ENCODE data around the gene AKT3. TPM values are rescaled to one million over a fixed set of nuclear protein-coding genes. Genes with fewer than 3 reads are reported as not detected.

AKT3 gene
- total and polyA plus RNA-seq, 2 experiments from 2014 or later = 3.5 to 13.0 TPM

- Histone ChIP-seq H3K27me3 (no peaks in the 10 kb centered on the region), H3K36me3 (replicated peaks; ENCODE audit: insufficient read depth, low read depth) (no peaks in the 10 kb centered on the region), H3K9me3 (ENCODE audit: low read depth) (no peaks in the 10 kb centered on the region), H3K9me2 (replicated peaks; ENCODE audit: insufficient read depth) (no peaks in the 10 kb centered on the region), H3K79me2 (no peaks in the 10 kb centered on the region), H4K20me1 (ENCODE audit: insufficient read depth, poor library complexity, severe bottlenecking) (no peaks in the 10 kb centered on the region), H2AFZ (no peak overlapping the region), H3K4me2 (no peak overlapping the region), H3K4me1 (ENCODE audit: insufficient read depth) (no peaks in the 10 kb centered on the region), H3K4me3 (no peak overlapping the region), H3K27ac (no peak overlapping the region)
- no peak for DNase-seq (ENCODE audit: low spot score)
- TF ChIP-seq EZH2 (IDR thresholded peaks at IDR 0.05; ENCODE audit: borderline replicate concordance) = no peak
- no peak for TF ChIP-seq EZH2phosphoT487 (IDR thresholded peaks at IDR 0.05; ENCODE audit: low read depth, severe bottlenecking, unreplicated experiment)
- no peak for TF ChIP-seq CTCF (IDR thresholded peaks at IDR 0.05; ENCODE audit: poor library complexity)
Measured at GRCh38 chr1:243441601-243442000, 408.4 kb downstream of the AKT3 start.

DNA sequence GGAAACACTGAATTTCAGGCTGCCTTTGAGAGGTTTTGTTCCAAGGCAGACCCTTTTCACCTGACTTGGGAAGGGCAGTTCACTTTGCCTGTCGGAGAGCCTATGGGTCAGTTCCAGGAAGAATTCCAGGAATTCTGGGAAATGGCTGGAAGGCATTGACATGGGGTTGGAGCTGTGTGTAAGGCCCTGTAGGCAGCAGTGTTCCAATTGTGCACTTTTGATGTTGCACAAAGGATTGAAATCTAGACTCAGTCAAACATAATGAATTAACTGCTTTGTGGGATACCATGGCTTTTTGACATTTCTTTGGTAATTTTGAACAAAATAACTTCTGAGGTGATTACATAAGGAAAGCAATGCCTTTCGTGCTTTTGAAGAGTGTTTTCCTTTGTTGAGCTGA, 409.6 kb downstream of the AKT3 start:
- Histone ChIP-seq H2AFZ (no peak overlapping the region), H3K4me2 (no peak overlapping the region), H4K20me1 (ENCODE audit: insufficient read depth, poor library complexity, severe bottlenecking) (no peaks in the 10 kb centered on the region), H3K27me3 (no peaks in the 10 kb centered on the region), H3K9me2 (replicated peaks; ENCODE audit: insufficient read depth) (no peaks in the 10 kb centered on the region), H3K79me2 (no peaks in the 10 kb centered on the region), H3K36me3 (replicated peaks; ENCODE audit: insufficient read depth, low read depth) (no peaks in the 10 kb centered on the region), H3K4me3 (no peak overlapping the region), H3K27ac (no peak overlapping the region), H3K4me1 (ENCODE audit: insufficient read depth) (no peaks in the 10 kb centered on the region), H3K9me3 (ENCODE audit: low read depth) (no peaks in the 10 kb centered on the region)
- TF ChIP-seq CTCF (IDR thresholded peaks at IDR 0.05; ENCODE audit: poor library complexity) (no peak), EZH2 (IDR thresholded peaks at IDR 0.05; ENCODE audit: borderline replicate concordance) (no peak), EZH2phosphoT487 (IDR thresholded peaks at IDR 0.05; ENCODE audit: low read depth, severe bottlenecking, unreplicated experiment) (no peak)
- WGBS (ENCODE audit: low lambda C conversion rate, missing lambda C conversion rate) = 82% methylated on average over 2 of the region's 2 CpGs
- no peak for DNase-seq (ENCODE audit: low spot score)

DNA sequence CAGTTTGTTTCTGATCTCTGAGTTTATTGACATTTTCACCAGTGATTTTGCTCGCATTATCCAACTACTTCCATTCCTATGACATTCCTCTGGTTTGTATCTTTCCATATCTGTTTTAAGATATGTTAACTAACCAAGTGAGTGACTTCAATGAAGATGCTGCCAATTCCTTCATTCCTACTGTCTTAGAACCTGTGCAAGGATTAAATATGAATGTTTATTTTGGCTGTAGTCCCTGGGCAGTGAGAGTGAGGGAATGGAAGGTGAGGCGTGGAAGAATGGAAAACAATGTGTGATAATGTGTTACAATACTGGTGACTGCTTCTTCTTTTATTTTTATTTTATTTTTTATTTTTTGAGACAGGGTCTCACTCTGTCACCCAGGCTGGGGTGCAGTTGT, 411.2 kb downstream of the AKT3 start:
- Histone ChIP-seq H4K20me1 (ENCODE audit: insufficient read depth, poor library complexity, severe bottlenecking) (no peaks in the 10 kb centered on the region), H3K9me3 (ENCODE audit: low read depth) (no peaks in the 10 kb centered on the region), H3K79me2 (no peaks in the 10 kb centered on the region), H3K27me3 (no peaks in the 10 kb centered on the region), H3K36me3 (replicated peaks; ENCODE audit: insufficient read depth, low read depth) (no peaks in the 10 kb centered on the region), H3K4me1 (ENCODE audit: insufficient read depth) (no peaks in the 10 kb centered on the region), H3K4me2 (no peak overlapping the region), H3K4me3 (no peak overlapping the region), H2AFZ (no peak overlapping the region), H3K27ac (no peak overlapping the region), H3K9me2 (replicated peaks; ENCODE audit: insufficient read depth) (no peaks in the 10 kb centered on the region)
- 87% methylated on average over 2 of the region's 2 CpGs for WGBS (ENCODE audit: low lambda C conversion rate, missing lambda C conversion rate)
- no peak for DNase-seq (ENCODE audit: low spot score)
- TF ChIP-seq EZH2 (IDR thresholded peaks at IDR 0.05; ENCODE audit: borderline replicate concordance) (no peak), EZH2phosphoT487 (IDR thresholded peaks at IDR 0.05; ENCODE audit: low read depth, severe bottlenecking, unreplicated experiment) (no peak), CTCF (IDR thresholded peaks at IDR 0.05; ENCODE audit: poor library complexity) (no peak)

Other genes starting within 250 kb of the AKT3 start
- 9.6 and 10.9 TPM in 2 replicates for gene ZBTB18, start 201.0 kb upstream of the AKT3 start, total RNA-seq
- 1.1 and 1.2 TPM in 2 replicates for gene ZBTB18, start 201.0 kb upstream of the AKT3 start, polyA plus RNA-seq